Vagina (tissue), 2 donors: Measurements from ENCODE around the gene MPI. TPM values are rescaled to one million over a fixed set of nuclear protein-coding genes. Genes with fewer than 3 reads are reported as not detected.

Experiments used
- DNase-seq, 2 donors: peaks; one replicate each; pipeline ENCODE4 v3.0.0-alpha.2; 2017; ENCODE audit errors: extremely low spot score in 2 of 2
- H3K27ac ChIP-seq: fragments of 200-600 bp; sonication (generic); one replicate; pipeline ENCODE4 v1.5.1; 2019
- H3K27me3 ChIP-seq: fragments of 200-600 bp; sonication (generic); one replicate; pipeline ENCODE4 v1.5.1; 2019
- H3K36me3 ChIP-seq, 2 donors: fragments of 200-600 bp; sonication (generic); one replicate each; pipeline ENCODE4 v1.5.1; 2017 to 2019
- H3K4me1 ChIP-seq: fragments of 200-600 bp; sonication (generic); one replicate; pipeline ENCODE4 v1.5.1; 2019
- H3K4me3 ChIP-seq, 2 donors: fragments of 200-600 bp; sonication (generic); 1 replicate in 1 of 2; 2 replicates in 1 of 2; pipeline ENCODE4 v1.5.1; 2016 to 2019
- H3K9me3 ChIP-seq: fragments of 200-600 bp; sonication (generic); one replicate; pipeline ENCODE4 v1.5.1; 2019
- POLR2A ChIP-seq, 2 donors: fragments of 450-650 bp; IDR thresholded peaks; one replicate each; pipeline ENCODE4 v1.6.1; 2017; ENCODE audit warnings: antibody characterized with exemption in 2 of 2, mild to moderate bottlenecking in 2 of 2, moderate library complexity in 2 of 2
- POLR2AphosphoS5 ChIP-seq, 2 donors: sonication (generic); formaldehyde crosslinking; IDR thresholded peaks; one replicate each; pipeline ENCODE4 v1.9.0; 2017; ENCODE audit warnings: antibody characterized with exemption in 2 of 2, mild to moderate bottlenecking in 2 of 2, low read depth in 1 of 2; ENCODE audit not compliant: insufficient read depth in 1 of 2
- intact Hi-C: fragments of 100-400 bp; cut with DNase I; formaldehyde crosslinking; loops from one replicate; pipeline ENCODE4 v1.15.1; 2023
- total RNA-seq: library from RNA; depleted of rRNA; stranded (reverse); fragments of >200 nt; gene quantifications from one replicate; pipeline ENCODE4 v1.2.3, GENCODE V29; 2016
- TF ChIP-seq, protein P1 (sequence below), 3 experiments: fragments of 450-650 bp in 2 of 3; fragments of 200-600 bp in 1 of 3; sonication (generic) in 1 of 3; IDR thresholded peaks; one replicate each; pipeline ENCODE4 v1.5.1; 2017 to 2019; ENCODE audit warnings: antibody characterized with exemption in 3 of 3, mild to moderate bottlenecking in 2 of 3, moderate library complexity in 2 of 3

Gene MPI
- total RNA-seq, 1 donor from 2014 or later = 43.2 TPM

- TF ChIP-seq POLR2AphosphoS5 (IDR thresholded peaks at IDR 0.05; ENCODE audit: insufficient read depth in 1 of 2, low read depth in 1 of 2) (no peak), POLR2A (IDR thresholded peaks at IDR 0.05) (no peak)
- TF ChIP-seq, protein P1, sequence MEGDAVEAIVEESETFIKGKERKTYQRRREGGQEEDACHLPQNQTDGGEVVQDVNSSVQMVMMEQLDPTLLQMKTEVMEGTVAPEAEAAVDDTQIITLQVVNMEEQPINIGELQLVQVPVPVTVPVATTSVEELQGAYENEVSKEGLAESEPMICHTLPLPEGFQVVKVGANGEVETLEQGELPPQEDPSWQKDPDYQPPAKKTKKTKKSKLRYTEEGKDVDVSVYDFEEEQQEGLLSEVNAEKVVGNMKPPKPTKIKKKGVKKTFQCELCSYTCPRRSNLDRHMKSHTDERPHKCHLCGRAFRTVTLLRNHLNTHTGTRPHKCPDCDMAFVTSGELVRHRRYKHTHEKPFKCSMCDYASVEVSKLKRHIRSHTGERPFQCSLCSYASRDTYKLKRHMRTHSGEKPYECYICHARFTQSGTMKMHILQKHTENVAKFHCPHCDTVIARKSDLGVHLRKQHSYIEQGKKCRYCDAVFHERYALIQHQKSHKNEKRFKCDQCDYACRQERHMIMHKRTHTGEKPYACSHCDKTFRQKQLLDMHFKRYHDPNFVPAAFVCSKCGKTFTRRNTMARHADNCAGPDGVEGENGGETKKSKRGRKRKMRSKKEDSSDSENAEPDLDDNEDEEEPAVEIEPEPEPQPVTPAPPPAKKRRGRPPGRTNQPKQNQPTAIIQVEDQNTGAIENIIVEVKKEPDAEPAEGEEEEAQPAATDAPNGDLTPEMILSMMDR (IDR thresholded peaks at IDR 0.05) = no peak
- H3K27ac ChIP-seq = no peak overlapping the region
- peaks cover 0 to 31% of the 10 kb centered on the region in 2 donors for H3K36me3 ChIP-seq
- no peak for DNase-seq
- intact Hi-C loops = no loop called here
- no peaks in the 10 kb centered on the region for H3K9me3 ChIP-seq
- H3K4me1 ChIP-seq = peaks cover 37% of the 10 kb centered on the region
- H3K4me3 ChIP-seq = no peak overlapping the region
- H3K27me3 ChIP-seq = no peaks in the 10 kb centered on the region
Observed at GRCh38 chr15:74856537-74856936, 33.3 kb upstream of the MPI start.

- intact Hi-C loops = no loop called here
- Histone ChIP-seq H3K4me3 (no peak overlapping the region), H3K9me3 (no peaks in the 10 kb centered on the region), H3K4me1 (peaks cover 37% of the 10 kb centered on the region), H3K36me3 (peaks cover 0 to 24% of the 10 kb centered on the region in 2 donors), H3K27me3 (no peaks in the 10 kb centered on the region), H3K27ac (no peak overlapping the region)
- TF ChIP-seq POLR2AphosphoS5 (IDR thresholded peaks at IDR 0.05; ENCODE audit: insufficient read depth in 1 of 2, low read depth in 1 of 2) (no peak), POLR2A (IDR thresholded peaks at IDR 0.05) (no peak)
- TF ChIP-seq, protein P1 (IDR thresholded peaks at IDR 0.05) = no peak
- no peak for DNase-seq
Observed at GRCh38 chr15:74857082-74857655, 32.7 kb upstream of the MPI start.

GRCh38 chr15:74857671-74858368, 32.0 kb upstream of the MPI start:
- no peaks in the 10 kb centered on the region for H3K27me3 ChIP-seq
- H3K4me1 ChIP-seq = peaks cover 37% of the 10 kb centered on the region
- intact Hi-C loops = no loop called here
- no peak overlapping the region for H3K4me3 ChIP-seq
- peaks cover 0 to 18% of the 10 kb centered on the region in 2 donors for H3K36me3 ChIP-seq
- H3K27ac ChIP-seq = no peak overlapping the region
- H3K9me3 ChIP-seq = no peaks in the 10 kb centered on the region
- no peak for DNase-seq
- TF ChIP-seq, protein P1 (IDR thresholded peaks at IDR 0.05) = no peak
- no peak for TF ChIP-seq POLR2AphosphoS5 (IDR thresholded peaks at IDR 0.05; ENCODE audit: insufficient read depth in 1 of 2, low read depth in 1 of 2)
- TF ChIP-seq POLR2A (IDR thresholded peaks at IDR 0.05) = no peak

DNA sequence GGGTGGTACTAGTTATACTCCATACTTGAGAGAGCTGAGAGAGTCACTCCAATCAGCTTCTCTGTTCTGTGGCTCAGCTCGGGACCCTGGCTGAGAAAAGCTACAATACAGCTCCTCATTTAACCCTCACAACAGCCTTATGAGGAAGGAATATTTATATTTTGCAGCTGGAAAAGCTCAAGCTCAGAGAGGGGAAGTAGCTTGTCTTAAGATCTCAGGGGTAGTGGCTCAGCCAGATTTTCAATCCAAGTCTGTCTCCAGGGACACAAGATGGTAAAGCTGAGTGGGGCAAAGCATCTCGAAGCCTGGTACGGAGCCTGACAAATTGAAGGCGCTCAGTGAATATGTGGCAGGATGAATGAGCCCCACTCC, 31.5 kb upstream of the MPI start:
- no peaks in the 10 kb centered on the region for H3K27me3 ChIP-seq
- TF ChIP-seq, protein P1 (IDR thresholded peaks at IDR 0.05) = no peak
- TF ChIP-seq POLR2A (IDR thresholded peaks at IDR 0.05) (no peak), POLR2AphosphoS5 (IDR thresholded peaks at IDR 0.05; ENCODE audit: insufficient read depth in 1 of 2, low read depth in 1 of 2) (no peak)
- DNase-seq = no peak
- H3K4me3 ChIP-seq = no peak overlapping the region
- no peak overlapping the region for H3K27ac ChIP-seq
- intact Hi-C loops = no loop called here
- peaks cover 42% of the 10 kb centered on the region for H3K4me1 ChIP-seq
- H3K36me3 ChIP-seq = peaks cover 0 to 12% of the 10 kb centered on the region in 2 donors
- H3K9me3 ChIP-seq = no peaks in the 10 kb centered on the region
